Stimulated activated CD8-positive, alpha-beta memory T cell treated with anti-CD3 and anti-CD28 coated beads, Interleukin-4, amount 100 ng/mL, for 24 hours (primary cell): Measurements from ENCODE around the gene LZTR1.

Experiments
- DNase-seq: peaks from one replicate; pipeline ENCODE4 v3.0.0-alpha.2; 2020; ENCODE audit warnings: low read depth

LZTR1 gene

GRCh38 chr22:21015466-21016006 lies 33.4 kb downstream of the LZTR1 start:
- no peak for DNase-seq

- no peak for DNase-seq
These were observed 34.7 kb downstream of the LZTR1 start for GRCh38 chr22:21016644-21017420.

GRCh38 chr22:21018314-21018713 lies 36.2 kb downstream of the LZTR1 start:
- DNase-seq, result no peak

GRCh38 chr22:21020802-21021429 lies 38.8 kb downstream of the LZTR1 start:
- DNase-seq, result no peak

GRCh38 chr22:21022507-21022906 lies 40.4 kb downstream of the LZTR1 start:
- no peak for DNase-seq

GRCh38 chr22:21022955-21023614 lies 41.0 kb downstream of the LZTR1 start:
- no peak for DNase-seq

GRCh38 chr22:21025266-21025665 lies 43.2 kb downstream of the LZTR1 start:
- no peak for DNase-seq

GRCh38 chr22:21025763-21026755 lies 44.0 kb downstream of the LZTR1 start:
- no peak for DNase-seq

GRCh38 chr22:21026783-21027692 lies 44.9 kb downstream of the LZTR1 start:
- DNase-seq, result no peak

- no peak for DNase-seq
These were observed 46.5 kb downstream of the LZTR1 start for GRCh38 chr22:21028277-21029251.

- DNase-seq, result no peak
These were observed 47.5 kb downstream of the LZTR1 start for GRCh38 chr22:21029486-21030025.

GRCh38 chr22:21030032-21030431 lies 47.9 kb downstream of the LZTR1 start:
- no peak for DNase-seq

GRCh38 chr22:21030621-21031544 lies 48.8 kb downstream of the LZTR1 start:
- no peak for DNase-seq

GRCh38 chr22:21031545-21032036 lies 49.5 kb downstream of the LZTR1 start:
- DNase-seq, result no peak

- no peak for DNase-seq
These were observed 50.2 kb downstream of the LZTR1 start, which contains the start of gene SLC7A4 for GRCh38 chr22:21032037-21032867. Gene SLC7A4, minus strand, starts transcription at chr22:21032561. Its CDS starts 749 bp downstream, at chr22:21031812.

GRCh38 chr22:21032868-21033688 lies 51.0 kb downstream of the LZTR1 start:
- no peak for DNase-seq
